Measurements from ENCODE around the gene CD247. TPM values are rescaled to one million over a fixed set of nuclear protein-coding genes. Genes with fewer than 3 reads are reported as not detected.

Gene CD247
- total and polyA plus RNA-seq, 2 experiments from 2014 or later = not detected

- Histone ChIP-seq H3K4me1 (ENCODE audit: insufficient read depth) (no peaks in the 10 kb centered on the region), H3K36me3 (replicated peaks; ENCODE audit: insufficient read depth, low read depth) (no peaks in the 10 kb centered on the region), H3K4me3 (no peak overlapping the region), H3K9me2 (replicated peaks; ENCODE audit: insufficient read depth) (no peaks in the 10 kb centered on the region), H3K27me3 (no peaks in the 10 kb centered on the region), H4K20me1 (ENCODE audit: insufficient read depth, poor library complexity, severe bottlenecking) (no peaks in the 10 kb centered on the region), H3K27ac (no peak overlapping the region), H3K9me3 (ENCODE audit: low read depth) (no peaks in the 10 kb centered on the region), H2AFZ (no peak overlapping the region), H3K4me2 (no peak overlapping the region), H3K79me2 (no peaks in the 10 kb centered on the region)
- no peak for TF ChIP-seq EZH2phosphoT487 (IDR thresholded peaks at IDR 0.05; ENCODE audit: low read depth, severe bottlenecking, unreplicated experiment)
- no peak for TF ChIP-seq CTCF (IDR thresholded peaks at IDR 0.05; ENCODE audit: poor library complexity)
- no peak for TF ChIP-seq EZH2 (IDR thresholded peaks at IDR 0.05; ENCODE audit: borderline replicate concordance)
- DNase-seq (ENCODE audit: low spot score) = no peak
- 79% methylated on average over 10 of the region's 10 CpGs for WGBS (ENCODE audit: low lambda C conversion rate, missing lambda C conversion rate)
Measured at GRCh38 chr1:167472752-167473521, 45.4 kb downstream of the CD247 start.

- no peak for DNase-seq (ENCODE audit: low spot score)
- Histone ChIP-seq H3K36me3 (replicated peaks; ENCODE audit: insufficient read depth, low read depth) (no peaks in the 10 kb centered on the region), H3K9me2 (replicated peaks; ENCODE audit: insufficient read depth) (no peaks in the 10 kb centered on the region), H3K4me3 (no peak overlapping the region), H4K20me1 (ENCODE audit: insufficient read depth, poor library complexity, severe bottlenecking) (no peaks in the 10 kb centered on the region), H3K4me2 (no peak overlapping the region), H3K27ac (no peak overlapping the region), H3K79me2 (no peaks in the 10 kb centered on the region), H3K9me3 (ENCODE audit: low read depth) (no peaks in the 10 kb centered on the region), H3K27me3 (no peaks in the 10 kb centered on the region), H2AFZ (no peak overlapping the region), H3K4me1 (ENCODE audit: insufficient read depth) (no peaks in the 10 kb centered on the region)
- no peak for TF ChIP-seq EZH2phosphoT487 (IDR thresholded peaks at IDR 0.05; ENCODE audit: low read depth, severe bottlenecking, unreplicated experiment)
- no peak for TF ChIP-seq EZH2 (IDR thresholded peaks at IDR 0.05; ENCODE audit: borderline replicate concordance)
- TF ChIP-seq CTCF (IDR thresholded peaks at IDR 0.05; ENCODE audit: poor library complexity) = no peak
- WGBS (ENCODE audit: low lambda C conversion rate, missing lambda C conversion rate) = 93% methylated on average over 5 of the region's 5 CpGs
Measured at GRCh38 chr1:167471568-167471967, 46.8 kb downstream of the CD247 start.

- H3K27me3 ChIP-seq = no peaks in the 10 kb centered on the region
- H3K79me2 ChIP-seq = no peaks in the 10 kb centered on the region
- no peak overlapping the region for H3K4me3 ChIP-seq
- H3K9me3 ChIP-seq (ENCODE audit: low read depth) = no peaks in the 10 kb centered on the region
- no peaks in the 10 kb centered on the region for H4K20me1 ChIP-seq (ENCODE audit: insufficient read depth, poor library complexity, severe bottlenecking)
- TF ChIP-seq CTCF (IDR thresholded peaks at IDR 0.05; ENCODE audit: poor library complexity) (no peak), EZH2phosphoT487 (IDR thresholded peaks at IDR 0.05; ENCODE audit: low read depth, severe bottlenecking, unreplicated experiment) (no peak), EZH2 (IDR thresholded peaks at IDR 0.05; ENCODE audit: borderline replicate concordance) (no peak)
- no peak overlapping the region for H2AFZ ChIP-seq
- H3K27ac ChIP-seq = no peak overlapping the region
- no peaks in the 10 kb centered on the region for H3K4me1 ChIP-seq (ENCODE audit: insufficient read depth)
- no peaks in the 10 kb centered on the region for H3K9me2 ChIP-seq (replicated peaks; ENCODE audit: insufficient read depth)
- 85% methylated on average over 7 of the region's 7 CpGs for WGBS (ENCODE audit: low lambda C conversion rate, missing lambda C conversion rate)
- no peak for DNase-seq (ENCODE audit: low spot score)
- no peak overlapping the region for H3K4me2 ChIP-seq
- no peaks in the 10 kb centered on the region for H3K36me3 ChIP-seq (replicated peaks; ENCODE audit: insufficient read depth, low read depth)
Measured at GRCh38 chr1:167469280-167469965, 48.9 kb downstream of the CD247 start.
